ENCODE results near the gene MSLN. TPM values are rescaled to one million over a fixed set of nuclear protein-coding genes. Genes with fewer than 3 reads are reported as not detected.
A peak's percentile ranks its signal among the peaks of the same experiment; 100 is the strongest.

The MSLN gene
- total and polyA plus RNA-seq, 2 experiments from 2014 or later: 4.5 TPM; not detected in 1

DNA sequence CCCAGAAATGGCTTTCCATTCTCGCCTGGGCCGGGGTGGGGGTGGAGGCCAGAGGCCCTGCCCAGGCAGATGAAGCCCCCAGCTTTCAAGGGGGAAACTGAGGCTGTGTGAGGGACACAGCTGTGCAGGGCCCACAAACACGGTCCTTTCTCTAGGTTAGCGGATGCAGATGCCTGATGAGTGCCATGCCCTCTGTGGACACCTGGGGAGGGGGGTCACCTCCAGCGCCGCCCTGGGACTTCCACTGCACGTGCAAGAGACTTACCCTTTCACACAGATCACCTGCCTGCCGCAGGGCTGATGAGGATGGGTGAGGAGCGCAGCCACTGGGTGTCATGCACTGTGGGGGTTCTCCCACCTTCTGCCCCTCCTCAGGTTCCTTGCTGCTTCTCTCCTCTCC is 42.1 kb upstream of the MSLN start:
- Histone ChIP-seq H3K9me3 (ENCODE audit: low read depth) (no peaks in the 10 kb centered on the region), H3K4me3 (no peak overlapping the region), H3K4me1 (ENCODE audit: low read depth) (peaks cover 23% of the 10 kb centered on the region), H3K27ac (no peak overlapping the region), H3K36me3 (no peaks in the 10 kb centered on the region), H3K27me3 (no peaks in the 10 kb centered on the region)
- TF ChIP-seq, protein P1, sequence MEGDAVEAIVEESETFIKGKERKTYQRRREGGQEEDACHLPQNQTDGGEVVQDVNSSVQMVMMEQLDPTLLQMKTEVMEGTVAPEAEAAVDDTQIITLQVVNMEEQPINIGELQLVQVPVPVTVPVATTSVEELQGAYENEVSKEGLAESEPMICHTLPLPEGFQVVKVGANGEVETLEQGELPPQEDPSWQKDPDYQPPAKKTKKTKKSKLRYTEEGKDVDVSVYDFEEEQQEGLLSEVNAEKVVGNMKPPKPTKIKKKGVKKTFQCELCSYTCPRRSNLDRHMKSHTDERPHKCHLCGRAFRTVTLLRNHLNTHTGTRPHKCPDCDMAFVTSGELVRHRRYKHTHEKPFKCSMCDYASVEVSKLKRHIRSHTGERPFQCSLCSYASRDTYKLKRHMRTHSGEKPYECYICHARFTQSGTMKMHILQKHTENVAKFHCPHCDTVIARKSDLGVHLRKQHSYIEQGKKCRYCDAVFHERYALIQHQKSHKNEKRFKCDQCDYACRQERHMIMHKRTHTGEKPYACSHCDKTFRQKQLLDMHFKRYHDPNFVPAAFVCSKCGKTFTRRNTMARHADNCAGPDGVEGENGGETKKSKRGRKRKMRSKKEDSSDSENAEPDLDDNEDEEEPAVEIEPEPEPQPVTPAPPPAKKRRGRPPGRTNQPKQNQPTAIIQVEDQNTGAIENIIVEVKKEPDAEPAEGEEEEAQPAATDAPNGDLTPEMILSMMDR (IDR thresholded peaks at IDR 0.05; ENCODE audit: low read depth, low read length): no peak
- DNase-seq (ENCODE audit: low read depth in 1 of 2, low spot score in 1 of 2): no peak

DNA sequence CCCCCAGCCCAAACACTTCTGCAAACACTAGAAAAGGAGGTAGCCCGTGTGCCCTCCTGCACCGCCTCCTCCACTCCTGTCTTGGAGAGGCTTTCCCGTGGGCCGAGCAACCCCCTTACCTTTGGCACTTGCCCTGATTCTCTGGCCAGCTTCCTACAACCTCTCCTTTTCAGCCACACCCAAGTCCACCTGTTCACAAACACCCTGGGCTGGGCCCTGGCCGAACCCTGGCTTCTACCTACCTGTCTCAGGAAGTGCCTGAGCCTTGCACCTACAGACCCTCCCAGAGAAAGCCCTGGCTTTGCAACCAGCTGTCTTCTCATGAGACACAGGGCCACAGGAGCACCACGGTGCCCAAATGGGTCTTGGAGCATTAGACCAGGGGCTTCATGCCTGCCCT is 41.6 kb upstream of the MSLN start:
- H3K27me3 ChIP-seq: no peaks in the 10 kb centered on the region
- peak overlapping the region; percentile 90 for H3K27ac ChIP-seq
- H3K36me3 ChIP-seq: no peaks in the 10 kb centered on the region
- TF ChIP-seq, protein P1 (IDR thresholded peaks at IDR 0.05; ENCODE audit: low read depth, low read length): no peak
- no peak for DNase-seq (ENCODE audit: low read depth in 1 of 2, low spot score in 1 of 2)
- H3K4me1 ChIP-seq (ENCODE audit: low read depth): peaks cover 23% of the 10 kb centered on the region
- no peaks in the 10 kb centered on the region for H3K9me3 ChIP-seq (ENCODE audit: low read depth)
- H3K4me3 ChIP-seq: no peak overlapping the region

DNA sequence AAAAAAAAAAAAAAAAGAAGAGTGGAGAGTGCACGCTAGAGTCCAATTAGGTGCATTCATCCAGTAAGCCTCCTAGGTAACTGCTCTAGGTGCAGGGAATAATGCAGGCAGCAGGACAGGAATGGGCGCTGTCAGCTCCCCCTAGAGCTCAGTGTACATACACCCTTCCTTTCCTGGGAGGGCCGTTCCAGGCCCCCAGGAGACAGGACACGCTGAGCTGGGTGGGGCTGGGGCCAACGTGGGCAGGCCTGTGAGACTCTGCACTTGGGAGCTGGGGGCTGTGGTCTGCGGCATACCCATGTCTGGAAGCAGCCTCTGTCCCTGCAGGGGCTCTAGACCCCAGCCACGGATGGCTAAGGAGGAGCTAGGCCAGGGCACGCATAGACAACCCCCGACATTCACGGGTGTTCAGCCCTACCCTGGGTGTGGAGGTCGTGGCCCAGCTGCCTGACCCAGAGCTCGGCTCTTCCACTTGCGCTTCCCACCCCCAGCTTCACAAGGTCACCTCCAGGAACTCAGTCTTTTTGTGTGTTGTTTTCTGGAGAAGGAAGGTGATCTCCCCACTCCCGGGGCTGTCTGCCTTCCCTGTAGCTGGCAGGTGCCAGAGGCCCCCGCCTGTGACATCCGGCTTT is 40.6 kb upstream of the MSLN start:
- TF ChIP-seq, protein P1 (IDR thresholded peaks at IDR 0.05; ENCODE audit: low read depth, low read length): peak; percentile 26
- Histone ChIP-seq H3K36me3 (no peaks in the 10 kb centered on the region), H3K27ac (peak overlapping the region; percentile 90), H3K27me3 (no peaks in the 10 kb centered on the region), H3K9me3 (ENCODE audit: low read depth) (no peaks in the 10 kb centered on the region), H3K4me3 (peak overlapping the region; percentile 85), H3K4me1 (ENCODE audit: low read depth) (peaks cover 21% of the 10 kb centered on the region)
- no peak for DNase-seq (ENCODE audit: low read depth in 1 of 2, low spot score in 1 of 2)

DNA sequence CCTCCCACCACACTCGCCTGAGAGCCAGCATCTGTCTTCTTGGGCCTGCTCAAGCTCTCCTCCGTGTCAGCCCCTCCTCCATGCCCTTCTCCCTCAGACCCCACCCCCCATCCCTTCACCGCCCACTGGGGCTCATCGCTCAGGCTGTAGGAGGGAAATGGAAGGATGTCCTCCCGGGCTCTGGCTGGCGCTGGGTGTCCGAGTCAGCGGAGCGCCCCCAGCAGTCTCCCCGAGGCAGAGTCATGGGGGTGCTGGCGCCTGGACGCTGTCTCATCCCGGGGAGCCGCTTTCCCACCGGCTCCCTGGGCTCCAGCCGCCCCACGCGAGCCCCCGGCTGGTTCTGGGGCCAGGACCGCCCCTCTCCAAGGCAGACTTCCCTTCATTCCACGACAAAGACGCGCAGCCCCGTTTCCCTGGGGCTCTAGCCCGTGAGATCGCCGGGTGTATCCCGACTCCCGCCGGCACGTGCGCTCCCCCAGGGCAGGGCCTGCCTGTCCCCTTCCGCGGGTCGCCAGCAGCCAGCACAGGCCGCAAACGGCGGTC is 40.0 kb upstream of the MSLN start:
- peaks cover 21% of the 10 kb centered on the region for H3K4me1 ChIP-seq (ENCODE audit: low read depth)
- peak overlapping the region; percentile 90 for H3K27ac ChIP-seq
- TF ChIP-seq, protein P1 (IDR thresholded peaks at IDR 0.05; ENCODE audit: low read depth, low read length): peak; percentile 24

DNA sequence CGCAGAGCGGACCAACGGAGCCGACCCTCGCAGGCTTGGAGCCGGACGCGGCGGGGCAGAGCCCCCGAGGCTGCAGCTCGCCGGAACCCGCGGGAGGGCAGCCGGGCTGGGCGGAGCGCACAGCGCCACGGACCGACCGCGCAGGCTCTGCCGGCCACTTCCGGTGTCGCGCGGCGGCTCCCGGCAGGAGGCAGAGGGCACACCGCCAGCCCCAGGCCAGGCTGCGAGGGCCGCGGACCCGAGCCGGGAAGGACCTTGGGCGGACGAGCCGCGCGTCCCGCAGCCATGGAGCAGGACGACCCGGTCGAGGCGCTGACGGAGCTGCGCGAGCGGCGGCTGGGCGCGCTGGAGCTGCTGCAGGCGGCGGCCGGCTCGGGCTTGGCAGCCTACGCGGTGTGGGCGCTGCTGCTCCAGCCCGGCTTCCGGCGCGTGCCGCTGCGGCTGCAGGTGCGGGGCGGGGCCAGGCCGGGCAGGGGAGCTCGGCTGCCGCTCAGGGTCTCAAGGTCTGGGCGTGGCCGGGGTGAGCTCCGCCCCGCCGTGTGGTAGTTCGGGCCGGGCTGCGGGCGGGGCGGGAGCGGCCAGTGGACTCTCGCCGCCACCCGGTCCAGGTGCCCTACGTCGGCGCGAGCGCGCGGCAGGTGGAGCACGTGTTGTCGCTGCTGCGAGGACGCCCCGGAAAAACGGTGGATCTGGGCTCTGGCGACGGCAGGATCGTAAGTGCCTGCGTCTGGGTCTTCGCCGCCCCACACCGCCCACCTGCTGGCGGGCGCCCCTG is 39.4 kb upstream of the MSLN start, which contains the start of gene ANTKMT:
TSS of gene ANTKMT (plus strand) at position 157 of the 775 bp plus-strand sequence. CDS start at position 286, 129 bp downstream.
- peak within 1 kb of the TSS; percentile 90 for H3K27ac ChIP-seq
- no peaks in the 10 kb centered on the region for H3K36me3 ChIP-seq
- peak; percentile 79 to 95 for DNase-seq (ENCODE audit: low read depth in 1 of 2, low spot score in 1 of 2)
- H3K9me3 ChIP-seq (ENCODE audit: low read depth): no peaks in the 10 kb centered on the region
- TF ChIP-seq, protein P1 (IDR thresholded peaks at IDR 0.05; ENCODE audit: low read depth, low read length): no peak
- no peaks in the 10 kb centered on the region for H3K27me3 ChIP-seq
- peak within 1 kb of the TSS; percentile 85 for H3K4me3 ChIP-seq
- peaks cover 21% of the 10 kb centered on the region for H3K4me1 ChIP-seq (ENCODE audit: low read depth)

More for the DNA sequence above, 40.0 kb upstream of the MSLN start:
- H3K4me3 ChIP-seq: peak overlapping the region; percentile 85
- DNase-seq (ENCODE audit: low read depth in 1 of 2, low spot score in 1 of 2): peak; percentile 78 to 82
- H3K27me3 ChIP-seq: no peaks in the 10 kb centered on the region
- H3K9me3 ChIP-seq (ENCODE audit: low read depth): no peaks in the 10 kb centered on the region
- H3K36me3 ChIP-seq: no peaks in the 10 kb centered on the region
